Colonic mucosa (tissue), 4 donors: ENCODE results near the gene NDUFAB1. TPM values are rescaled to one million over a fixed set of nuclear protein-coding genes. Genes with fewer than 3 reads are reported as not detected.
"Not testable (repeated sequence)": the region's sequence is repeated elsewhere in the genome, so short reads cannot be mapped to it uniquely, and the experiment has no call there.

Source experiments
- DNase-seq: peaks from one replicate; pipeline ENCODE4 v3.0.0-alpha.2; 2020
- H3K27ac ChIP-seq: fragments of 200-600 bp; one replicate; pipeline ENCODE4 v1.8.0; 2021
- H3K27me3 ChIP-seq: fragments of 200-600 bp; one replicate; pipeline ENCODE4 v1.8.0; 2021
- H3K36me3 ChIP-seq: fragments of 200-600 bp; one replicate; pipeline ENCODE4 v1.8.0; 2021
- H3K4me1 ChIP-seq: fragments of 200-600 bp; one replicate; pipeline ENCODE4 v1.8.0; 2021; ENCODE audit warnings: mild to moderate bottlenecking
- H3K4me3 ChIP-seq: fragments of 200-600 bp; one replicate; pipeline ENCODE4 v1.8.0; 2021
- H3K9ac ChIP-seq, 2 donors: one replicate each; pipeline ENCODE4 v1.7.0; 2013; ENCODE audit warnings: control low read depth in 2 of 2, low read depth in 2 of 2, low read length in 2 of 2
- H3K9me3 ChIP-seq: fragments of 200-600 bp; one replicate; pipeline ENCODE4 v1.8.0; 2021
- CTCF ChIP-seq: fragments of 200-600 bp; IDR thresholded peaks from one replicate; pipeline ENCODE4 v1.8.0; 2022; ENCODE audit warnings: antibody characterized with exemption, mild to moderate bottlenecking
- intact Hi-C: fragments of 100-400 bp; cut with DNase I; formaldehyde crosslinking; loops from one replicate; pipeline ENCODE4 v1.14.1; 2022
- total RNA-seq, 2 donors: library from RNA; stranded (reverse); fragmentation: NEBNext Ultra II Directional in 1 of 2; extraction: Animal tissue kit (Norgen Biotek cat#: 25700) in 1 of 2; gene quantifications; one replicate each; pipeline ENCODE4 v1.2.1, GENCODE V29; 2021
- donor health status: healthy.
- donor health status: DM: no; HTN: no; CAD: no.
- donor health status: DM: no; HTN: no; CAD: no.

The NDUFAB1 gene
- total RNA-seq, 2 donors from 2014 or later = 136 to 212 TPM

- intact Hi-C loops = no loop called here
- Histone ChIP-seq H3K27ac (no peak overlapping the region), H3K36me3 (no peaks in the 10 kb centered on the region), H3K4me3 (no peak overlapping the region), H3K4me1 (no peaks in the 10 kb centered on the region), H3K9me3 (no peaks in the 10 kb centered on the region), H3K9ac (no peak overlapping the region), H3K27me3 (no peaks in the 10 kb centered on the region)
- no peak for TF ChIP-seq CTCF
- no peak for DNase-seq
Measured at GRCh38 chr16:23544436-23544835, 51.7 kb downstream of the NDUFAB1 start.

GRCh38 chr16:23540817-23541178 is 55.3 kb downstream of the NDUFAB1 start:
- H3K4me1 ChIP-seq, H3K9me3 ChIP-seq, H3K36me3 ChIP-seq, H3K27me3 ChIP-seq, intact Hi-C loops, DNase-seq, H3K9ac ChIP-seq, H3K27ac ChIP-seq, H3K4me3 ChIP-seq: not testable (repeated sequence)

GRCh38 chr16:23539984-23540816 is 55.9 kb downstream of the NDUFAB1 start:
- Histone ChIP-seq H3K9me3 (no peaks in the 10 kb centered on the region), H3K36me3 (no peaks in the 10 kb centered on the region), H3K27ac (no peak overlapping the region), H3K4me3 (no peak overlapping the region), H3K4me1 (no peaks in the 10 kb centered on the region), H3K27me3 (no peaks in the 10 kb centered on the region), H3K9ac (no peak overlapping the region)
- no peak for TF ChIP-seq CTCF
- intact Hi-C loops = no loop called here
- DNase-seq = no peak

- Histone ChIP-seq H3K4me3 (no peak overlapping the region), H3K27ac (no peak overlapping the region), H3K27me3 (no peaks in the 10 kb centered on the region), H3K4me1 (no peaks in the 10 kb centered on the region), H3K9ac (no peak overlapping the region), H3K9me3 (no peaks in the 10 kb centered on the region), H3K36me3 (no peaks in the 10 kb centered on the region)
- TF ChIP-seq CTCF = no peak
- no peak for DNase-seq
- intact Hi-C loops = no loop called here
Measured at GRCh38 chr16:23538919-23539278, 57.2 kb downstream of the NDUFAB1 start.

- intact Hi-C loops = no loop called here
- Histone ChIP-seq H3K27me3 (no peaks in the 10 kb centered on the region), H3K9me3 (no peaks in the 10 kb centered on the region), H3K4me3 (no peak overlapping the region), H3K9ac (no peak overlapping the region), H3K27ac (no peak overlapping the region), H3K4me1 (no peaks in the 10 kb centered on the region), H3K36me3 (no peaks in the 10 kb centered on the region)
- TF ChIP-seq CTCF = no peak
- DNase-seq = no peak
Measured at GRCh38 chr16:23537390-23537789, 58.7 kb downstream of the NDUFAB1 start.

- no peaks in the 10 kb centered on the region for H3K4me1 ChIP-seq
- H3K9me3 ChIP-seq = no peaks in the 10 kb centered on the region
- no peaks in the 10 kb centered on the region for H3K36me3 ChIP-seq
- no peak overlapping the region for H3K9ac ChIP-seq
- DNase-seq = no peak
- TF ChIP-seq CTCF = no peak
- no peaks in the 10 kb centered on the region for H3K27me3 ChIP-seq
- H3K27ac ChIP-seq = no peak overlapping the region
- H3K4me3 ChIP-seq = no peak overlapping the region
- intact Hi-C loops = no loop called here
Measured at GRCh38 chr16:23535901-23536300, 60.2 kb downstream of the NDUFAB1 start.
